ENCODE data around the gene PTPRA. TPM values are rescaled to one million over a fixed set of nuclear protein-coding genes. Genes with fewer than 3 reads are reported as not detected.

The PTPRA gene
- total and polyA plus RNA-seq, 2 of the 8 experiments (the other 6 are each of a cell fraction or from before 2014, with no cell fraction given) = 47.7 to 51.3 TPM

DNA sequence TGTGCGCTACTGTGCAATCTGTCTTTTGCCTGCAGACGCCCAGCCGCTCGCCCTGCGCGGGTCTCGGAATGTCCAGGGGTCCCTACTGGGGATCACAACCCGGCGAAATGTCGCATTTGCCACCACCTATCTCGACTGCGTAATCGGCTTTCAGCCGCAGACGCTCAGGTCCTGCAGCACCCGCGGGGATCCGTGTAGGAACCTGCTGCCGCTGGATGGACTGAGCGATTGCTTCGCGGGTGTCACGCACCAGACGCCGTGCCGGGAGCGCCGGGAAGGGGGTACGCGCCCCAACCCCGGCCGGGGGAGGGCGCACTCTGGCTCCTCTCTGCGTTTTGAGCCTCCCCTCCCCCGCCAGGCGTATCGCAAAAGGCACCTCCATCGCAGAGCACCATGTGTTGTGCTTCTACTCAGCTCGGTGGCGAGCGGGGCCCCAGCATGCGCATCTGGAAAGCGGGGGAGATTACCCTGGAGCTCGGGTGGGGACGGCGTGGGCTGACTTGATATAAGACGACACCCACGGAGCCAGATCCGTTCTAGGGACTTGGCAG is 747 bp upstream of the PTPRA start (continued):
- TF ChIP-seq EZH2 (IDR thresholded peaks at IDR 0.05; ENCODE audit: low read depth, low read length, severe bottlenecking) (peak; percentile 63), CBX5 (IDR thresholded peaks at IDR 0.05; ENCODE audit: low read depth, low read length) (no peak), ZNF274 (IDR thresholded peaks at IDR 0.05; ENCODE audit: borderline replicate concordance, extremely low read depth, low read length) (no peak)
